ENCODE data around the gene FAF1. TPM values are rescaled to one million over a fixed set of nuclear protein-coding genes. Genes with fewer than 3 reads are reported as not detected.
A peak's percentile ranks its signal among the peaks of the same experiment; 100 is the strongest.

FAF1 gene
- total RNA-seq, 1 donor from 2014 or later = 52.0 TPM

DNA sequence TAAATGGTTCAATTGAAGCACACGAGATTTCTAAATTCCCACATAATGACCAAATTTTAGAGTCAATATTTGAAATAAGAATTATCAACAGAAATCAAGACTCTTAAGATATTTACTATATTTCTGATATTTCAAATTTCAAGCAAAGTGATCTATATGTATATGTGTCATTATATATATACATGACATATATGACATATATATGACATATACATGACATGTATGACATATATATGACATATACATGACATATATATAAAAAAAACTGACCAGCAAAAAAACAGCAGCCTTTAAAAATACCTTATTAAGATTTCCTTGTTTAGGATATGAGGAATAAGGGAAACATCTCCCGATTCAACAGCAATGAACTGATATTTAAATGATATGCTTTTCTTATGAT lies 266.2 kb downstream of the FAF1 start:
- Mint-ChIP-seq H3K36me3 (ENCODE audit: unreplicated experiment) (peaks cover 6% of the 10 kb centered on the region), H3K4me3 (ENCODE audit: unreplicated experiment) (no peak overlapping the region)
- no peak for DNase-seq (ENCODE audit: extremely low spot score, unreplicated experiment)

DNA sequence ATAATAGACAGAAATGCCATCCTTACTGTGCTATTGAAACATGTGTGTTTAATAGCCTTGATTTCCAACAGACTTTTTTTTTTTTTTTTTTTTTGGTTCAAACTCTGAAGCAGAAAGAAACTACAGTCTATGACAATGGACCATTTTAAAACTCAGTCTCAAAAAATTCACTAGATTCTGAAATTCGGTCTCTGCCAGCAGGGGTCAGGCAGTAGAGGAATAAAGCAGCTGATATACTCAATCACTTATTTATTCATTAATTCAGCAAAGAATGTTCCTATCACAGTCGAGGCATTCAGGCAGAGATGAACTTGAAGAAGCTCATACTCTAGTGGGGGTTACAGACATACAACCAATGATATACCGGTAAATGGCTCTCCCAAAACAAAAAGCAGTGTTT lies 275.9 kb downstream of the FAF1 start:
- H3K4me1 Mint-ChIP-seq (ENCODE audit: unreplicated experiment) = no peaks in the 10 kb centered on the region
- no peaks in the 10 kb centered on the region for H3K36me3 Mint-ChIP-seq (ENCODE audit: unreplicated experiment)
- no peak overlapping the region for H3K4me3 Mint-ChIP-seq (ENCODE audit: unreplicated experiment)
- no peak for DNase-seq (ENCODE audit: extremely low spot score, unreplicated experiment)
- H3K27me3 Mint-ChIP-seq (ENCODE audit: unreplicated experiment) = no peaks in the 10 kb centered on the region
- no peak overlapping the region for H3K27ac Mint-ChIP-seq (ENCODE audit: unreplicated experiment)
- TF ChIP-seq, protein P1, sequence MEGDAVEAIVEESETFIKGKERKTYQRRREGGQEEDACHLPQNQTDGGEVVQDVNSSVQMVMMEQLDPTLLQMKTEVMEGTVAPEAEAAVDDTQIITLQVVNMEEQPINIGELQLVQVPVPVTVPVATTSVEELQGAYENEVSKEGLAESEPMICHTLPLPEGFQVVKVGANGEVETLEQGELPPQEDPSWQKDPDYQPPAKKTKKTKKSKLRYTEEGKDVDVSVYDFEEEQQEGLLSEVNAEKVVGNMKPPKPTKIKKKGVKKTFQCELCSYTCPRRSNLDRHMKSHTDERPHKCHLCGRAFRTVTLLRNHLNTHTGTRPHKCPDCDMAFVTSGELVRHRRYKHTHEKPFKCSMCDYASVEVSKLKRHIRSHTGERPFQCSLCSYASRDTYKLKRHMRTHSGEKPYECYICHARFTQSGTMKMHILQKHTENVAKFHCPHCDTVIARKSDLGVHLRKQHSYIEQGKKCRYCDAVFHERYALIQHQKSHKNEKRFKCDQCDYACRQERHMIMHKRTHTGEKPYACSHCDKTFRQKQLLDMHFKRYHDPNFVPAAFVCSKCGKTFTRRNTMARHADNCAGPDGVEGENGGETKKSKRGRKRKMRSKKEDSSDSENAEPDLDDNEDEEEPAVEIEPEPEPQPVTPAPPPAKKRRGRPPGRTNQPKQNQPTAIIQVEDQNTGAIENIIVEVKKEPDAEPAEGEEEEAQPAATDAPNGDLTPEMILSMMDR (IDR thresholded peaks at IDR 0.05) = no peak
- no peaks in the 10 kb centered on the region for H3K9me3 Mint-ChIP-seq (ENCODE audit: unreplicated experiment)

More for the DNA sequence above, 266.2 kb downstream of the FAF1 start:
- Mint-ChIP-seq H3K27me3 (ENCODE audit: unreplicated experiment) (no peaks in the 10 kb centered on the region), H3K4me1 (ENCODE audit: unreplicated experiment) (no peaks in the 10 kb centered on the region), H3K9me3 (ENCODE audit: unreplicated experiment) (no peaks in the 10 kb centered on the region), H3K27ac (ENCODE audit: unreplicated experiment) (no peak overlapping the region)
- TF ChIP-seq, protein P1 (IDR thresholded peaks at IDR 0.05) = no peak

DNA sequence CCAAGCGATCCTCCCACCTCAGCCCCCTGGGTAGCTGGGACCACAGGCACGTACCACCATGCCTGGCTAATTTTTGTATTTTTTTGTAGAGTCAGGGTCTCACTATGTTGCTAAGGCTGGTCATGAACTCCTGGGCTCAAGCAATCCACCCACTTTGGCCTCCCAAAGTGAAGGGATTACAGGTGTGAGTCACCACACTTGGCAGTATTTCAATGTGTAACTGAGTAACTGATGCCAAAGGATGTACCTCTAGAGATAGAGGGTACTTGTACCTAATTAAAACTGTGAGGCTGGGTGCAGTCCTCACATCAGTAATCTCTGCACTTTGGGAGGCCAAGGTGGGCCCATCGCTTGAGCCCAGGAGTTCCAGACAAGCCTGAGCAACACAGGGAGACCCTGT lies 278.1 kb downstream of the FAF1 start:
- H3K36me3 Mint-ChIP-seq (ENCODE audit: unreplicated experiment) = no peaks in the 10 kb centered on the region
- no peak overlapping the region for H3K27ac Mint-ChIP-seq (ENCODE audit: unreplicated experiment)
- no peaks in the 10 kb centered on the region for H3K9me3 Mint-ChIP-seq (ENCODE audit: unreplicated experiment)
- H3K4me3 Mint-ChIP-seq (ENCODE audit: unreplicated experiment) = no peak overlapping the region
- H3K27me3 Mint-ChIP-seq (ENCODE audit: unreplicated experiment) = no peaks in the 10 kb centered on the region
- no peaks in the 10 kb centered on the region for H3K4me1 Mint-ChIP-seq (ENCODE audit: unreplicated experiment)
- TF ChIP-seq, protein P1 (IDR thresholded peaks at IDR 0.05) = no peak
- DNase-seq (ENCODE audit: extremely low spot score, unreplicated experiment) = no peak

DNA sequence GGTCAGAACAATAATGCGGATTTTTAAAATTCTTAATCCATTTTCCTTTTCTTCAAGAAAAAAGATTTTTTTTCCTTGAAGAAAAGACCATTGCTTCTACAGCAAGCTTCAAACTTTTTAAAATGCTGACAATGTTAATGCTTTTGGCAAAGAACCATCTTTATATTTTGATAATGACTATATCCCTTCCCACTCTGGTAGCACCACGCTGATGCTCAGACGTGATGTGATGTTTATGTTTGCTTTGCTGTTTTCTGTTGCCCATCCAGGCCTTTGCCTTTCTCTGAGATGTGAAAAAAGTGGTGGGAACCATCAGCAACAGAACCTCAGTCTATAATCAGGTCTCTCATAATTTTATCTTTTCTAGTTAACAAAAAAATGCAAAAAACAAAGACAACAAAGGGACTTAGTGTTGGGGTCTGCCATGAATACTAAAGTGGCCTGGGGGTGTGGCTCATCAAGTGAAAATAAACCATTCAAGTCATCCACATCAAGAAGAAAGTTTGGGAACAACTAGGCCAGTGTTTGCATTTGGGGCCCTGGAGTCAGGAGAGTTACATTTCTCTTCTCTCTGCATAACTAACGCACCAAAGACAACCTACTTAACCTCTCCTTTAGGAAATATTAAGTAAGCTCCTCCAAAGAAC lies 292.2 kb downstream of the FAF1 start:
- Mint-ChIP-seq H3K4me3 (ENCODE audit: unreplicated experiment) (no peak overlapping the region), H3K4me1 (ENCODE audit: unreplicated experiment) (peaks cover 33% of the 10 kb centered on the region), H3K27me3 (ENCODE audit: unreplicated experiment) (no peaks in the 10 kb centered on the region), H3K9me3 (ENCODE audit: unreplicated experiment) (no peaks in the 10 kb centered on the region), H3K36me3 (ENCODE audit: unreplicated experiment) (no peaks in the 10 kb centered on the region), H3K27ac (ENCODE audit: unreplicated experiment) (peak overlapping the region; percentile 54)
- no peak for DNase-seq (ENCODE audit: extremely low spot score, unreplicated experiment)
- TF ChIP-seq, protein P1 (IDR thresholded peaks at IDR 0.05) = no peak

DNA sequence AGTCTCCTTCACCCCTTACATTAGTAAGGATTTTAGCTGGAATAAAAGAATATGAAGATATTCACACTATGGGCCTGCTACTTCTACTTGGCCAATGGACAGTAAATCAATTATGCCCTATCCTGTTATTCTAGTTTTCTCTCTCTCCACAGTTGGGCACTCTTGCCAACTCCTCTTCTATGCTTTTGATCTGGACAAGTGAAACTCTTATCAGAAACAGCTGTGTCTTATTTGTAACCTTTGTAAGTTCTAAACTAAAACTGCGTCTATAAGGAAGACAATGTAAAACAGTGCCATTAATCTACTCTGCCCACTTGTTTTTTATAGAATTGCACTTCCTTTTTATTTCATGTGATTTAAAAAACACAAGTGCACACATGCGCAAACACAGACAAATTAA lies 292.8 kb downstream of the FAF1 start:
- H3K27me3 Mint-ChIP-seq (ENCODE audit: unreplicated experiment) = no peaks in the 10 kb centered on the region
- H3K4me1 Mint-ChIP-seq (ENCODE audit: unreplicated experiment) = peaks cover 33% of the 10 kb centered on the region
- no peak overlapping the region for H3K4me3 Mint-ChIP-seq (ENCODE audit: unreplicated experiment)
- no peaks in the 10 kb centered on the region for H3K36me3 Mint-ChIP-seq (ENCODE audit: unreplicated experiment)
- peak overlapping the region; percentile 54 for H3K27ac Mint-ChIP-seq (ENCODE audit: unreplicated experiment)
- DNase-seq (ENCODE audit: extremely low spot score, unreplicated experiment) = no peak
- H3K9me3 Mint-ChIP-seq (ENCODE audit: unreplicated experiment) = no peaks in the 10 kb centered on the region
- TF ChIP-seq, protein P1 (IDR thresholded peaks at IDR 0.05) = no peak
